IPS-NIHi7 (cell line): ENCODE results near the gene GPHN.
"Not testable (repeated sequence)": the region's sequence is repeated elsewhere in the genome, so short reads cannot be mapped to it uniquely, and the experiment has no call there.

Experiments used
- DNase-seq: peaks from one replicate; pipeline ENCODE4 v3.0.0; 2012; ENCODE audit warnings: mixed read lengths; ENCODE audit errors: extremely low spot score

Gene GPHN

DNA sequence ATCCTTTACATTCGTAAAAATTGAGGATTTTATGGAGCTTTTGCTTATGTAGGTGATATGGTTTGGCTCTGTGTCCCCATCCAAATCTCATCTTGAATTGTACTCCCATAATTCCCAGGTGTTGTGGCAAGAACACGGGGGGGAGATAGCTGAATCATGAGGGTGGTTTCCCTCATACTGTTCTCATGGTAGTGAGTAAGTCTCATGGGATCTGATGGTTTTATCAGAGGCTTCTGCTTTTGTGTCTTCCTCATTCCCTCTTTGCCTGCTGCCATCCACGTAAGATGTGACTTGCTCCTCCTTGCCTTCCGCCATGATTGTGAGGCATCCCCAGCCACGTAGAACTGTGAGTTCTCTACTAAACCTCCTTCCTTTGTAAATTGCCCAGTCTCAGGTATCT lies 5.1 kb upstream of the GPHN start:
- DNase-seq, result not testable (repeated sequence)

DNA sequence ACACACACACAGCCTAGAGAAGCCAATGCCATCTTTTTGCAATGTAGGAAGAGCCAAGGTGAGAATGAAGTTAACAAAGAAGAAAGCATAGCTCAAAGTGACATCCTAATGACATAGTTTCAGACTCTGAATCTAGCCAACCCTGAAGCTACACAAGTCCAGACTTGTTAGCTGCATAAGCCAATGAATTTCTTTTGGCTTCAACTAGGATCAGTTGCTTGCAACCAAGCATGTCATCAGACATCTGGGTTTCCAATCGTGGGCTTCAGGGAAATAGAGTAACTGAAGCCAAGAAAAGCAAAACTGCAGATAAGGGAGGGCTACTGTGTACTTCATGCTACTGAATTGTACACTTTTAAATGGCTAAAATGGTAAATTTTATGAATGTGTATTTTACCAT lies 4.4 kb upstream of the GPHN start:
- no peak for DNase-seq

DNA sequence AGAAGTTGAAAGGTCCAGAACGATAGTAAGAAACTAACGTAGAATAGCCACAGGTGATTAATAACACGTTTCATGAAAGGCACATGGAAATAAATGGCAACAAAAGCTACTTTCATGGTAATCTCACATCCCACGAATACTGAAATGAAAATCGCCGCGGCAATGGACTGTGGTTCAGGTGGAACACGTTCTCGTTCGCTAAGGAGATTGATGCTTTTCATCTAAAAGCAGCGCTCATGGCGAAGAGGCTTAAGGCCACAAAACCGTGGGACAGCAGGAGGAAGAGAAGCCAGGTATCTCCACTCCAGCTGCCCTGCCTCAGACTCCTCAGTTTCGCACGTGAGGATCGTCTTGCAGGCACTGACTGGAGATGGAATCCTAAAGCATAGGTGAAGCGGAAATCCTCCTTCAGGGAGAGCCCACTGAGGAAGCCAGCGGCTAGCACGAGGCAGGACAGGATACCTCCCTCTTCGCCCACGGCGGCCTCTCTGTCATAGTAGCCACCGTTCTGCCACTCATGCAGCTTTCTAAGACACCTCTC lies 696 bp upstream of the GPHN start:
- no peak for DNase-seq

DNA sequence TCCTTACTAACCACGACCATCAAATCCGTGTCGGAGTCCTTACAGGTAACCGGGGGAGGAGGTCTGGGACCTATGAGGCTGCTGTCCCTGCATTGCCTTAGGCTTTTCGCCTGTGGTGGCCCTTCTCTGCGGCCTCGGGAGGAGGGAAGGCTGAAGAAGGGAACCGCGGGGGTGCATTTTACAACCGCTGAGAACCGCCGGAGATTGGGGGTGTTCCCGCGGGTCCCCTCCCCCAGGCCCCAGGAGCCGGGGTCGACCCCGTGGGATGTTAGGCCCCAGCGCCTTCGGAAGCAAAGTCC lies 549 bp downstream of the GPHN start:
- DNase-seq, result no peak

DNA sequence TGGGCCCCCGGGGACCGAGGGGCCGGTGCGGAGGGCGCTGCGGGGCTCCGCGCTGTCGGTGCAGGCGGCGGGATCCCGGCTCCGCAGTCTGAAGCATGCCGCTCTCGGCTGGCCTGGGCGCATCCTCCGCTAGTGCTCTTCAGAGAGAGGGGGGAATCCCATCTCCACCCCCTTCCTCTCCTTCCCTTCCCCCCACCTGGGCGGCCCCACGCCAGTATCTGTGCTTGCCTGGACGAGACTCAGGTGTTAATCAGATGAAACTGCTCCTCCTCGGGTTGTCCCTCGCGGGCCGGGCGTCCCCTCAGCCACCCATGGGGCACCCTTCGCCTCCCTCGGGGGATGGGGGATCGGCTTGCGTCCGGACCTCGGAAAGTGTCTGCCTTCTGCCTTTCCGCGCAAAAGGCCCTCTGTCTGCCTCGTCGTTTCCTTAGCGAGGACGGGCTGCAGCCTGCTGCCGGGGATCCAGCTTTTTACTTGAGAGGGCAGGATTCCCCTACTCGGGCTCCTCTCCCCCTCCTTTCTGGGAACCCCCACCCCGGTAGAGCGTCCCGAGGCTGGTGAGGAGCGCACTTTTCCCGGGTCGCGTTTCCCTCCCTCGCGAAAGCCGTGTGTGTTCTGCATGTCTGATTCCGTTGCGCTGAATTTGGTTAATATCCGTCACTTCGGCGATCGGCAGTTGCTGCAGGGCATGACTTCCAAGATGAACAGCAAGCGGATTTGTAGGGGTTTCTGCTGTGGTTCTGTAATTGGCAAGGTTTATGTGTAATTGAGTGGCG lies 1.1 kb downstream of the GPHN start:
- DNase-seq, result peak; percentile 31

DNA sequence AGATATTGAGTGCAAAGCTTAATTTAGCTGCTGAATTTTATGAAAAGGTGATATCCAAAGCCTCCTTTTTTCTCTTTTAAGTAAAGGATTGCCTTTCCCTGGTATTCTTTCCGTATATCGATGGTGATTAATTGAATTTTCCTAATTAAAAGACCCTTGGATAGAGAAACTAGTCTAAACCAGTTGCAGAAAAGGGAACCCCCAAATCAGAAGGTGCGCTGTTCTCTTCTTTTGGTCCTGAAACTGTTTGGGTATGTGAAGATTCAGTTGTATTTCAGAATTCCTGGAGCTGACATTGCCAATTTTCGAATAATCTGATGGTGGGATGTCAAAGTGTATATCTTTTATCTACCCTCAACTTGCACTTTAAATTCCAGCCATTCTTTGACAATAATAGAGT lies 1.9 kb downstream of the GPHN start:
- no peak for DNase-seq

DNA sequence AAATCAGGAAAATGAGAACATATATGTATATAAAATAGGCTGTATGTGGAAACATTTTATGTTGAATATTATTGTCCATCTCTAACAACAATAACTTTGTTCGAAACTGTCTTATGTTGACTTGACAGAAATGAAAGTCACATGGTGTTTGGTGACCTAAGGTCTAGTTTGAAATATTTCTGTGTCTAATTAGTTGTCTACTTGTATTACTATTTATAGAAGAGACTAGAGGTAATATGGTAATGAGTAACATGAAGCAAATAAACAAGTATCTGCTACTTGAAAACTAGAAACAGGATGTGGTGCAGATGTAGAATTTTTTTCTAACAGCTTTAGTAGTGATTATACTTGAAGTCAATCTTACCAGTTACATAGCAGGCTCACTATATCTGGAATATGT lies 3.9 kb downstream of the GPHN start:
- DNase-seq, result no peak

DNA sequence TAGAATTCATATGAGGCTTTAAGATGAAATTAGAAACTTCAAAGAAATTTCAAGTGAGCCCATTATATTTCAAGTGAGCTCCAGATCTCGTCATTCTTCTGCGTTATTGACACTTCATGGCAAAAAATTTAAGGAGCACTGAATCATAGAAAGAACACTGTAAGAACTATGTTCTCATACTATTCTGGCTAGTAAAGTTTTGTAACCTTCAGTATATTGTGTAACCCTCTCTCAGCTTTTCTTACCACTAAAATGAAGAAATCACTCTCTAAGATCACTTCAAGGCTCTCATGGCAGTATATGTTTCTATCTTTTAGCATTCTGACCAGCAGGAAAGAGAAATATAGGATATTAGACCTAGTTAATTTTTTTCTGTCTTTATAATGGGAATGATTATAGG lies 6.3 kb downstream of the GPHN start:
- DNase-seq, result no peak

DNA sequence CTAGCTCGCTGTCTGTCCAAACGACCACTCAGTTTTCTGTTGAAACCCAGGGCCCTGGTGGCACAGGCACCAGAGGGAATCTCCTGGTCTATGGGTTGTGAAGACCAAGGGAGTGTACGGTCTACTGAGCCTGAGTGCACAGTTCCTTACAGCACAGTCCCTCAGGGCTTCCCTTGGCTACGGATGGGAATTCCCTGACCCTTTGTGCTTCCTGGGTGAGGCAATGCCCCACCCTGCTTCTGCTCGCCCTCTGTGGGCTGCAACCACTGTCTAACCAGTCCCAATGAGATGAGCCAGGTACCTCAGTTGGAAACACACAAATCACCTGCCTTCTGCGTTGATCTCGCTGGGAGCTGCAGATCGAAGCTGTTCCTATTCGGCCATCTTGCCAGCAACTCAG lies 22.6 kb downstream of the GPHN start:
- no peak for DNase-seq

DNA sequence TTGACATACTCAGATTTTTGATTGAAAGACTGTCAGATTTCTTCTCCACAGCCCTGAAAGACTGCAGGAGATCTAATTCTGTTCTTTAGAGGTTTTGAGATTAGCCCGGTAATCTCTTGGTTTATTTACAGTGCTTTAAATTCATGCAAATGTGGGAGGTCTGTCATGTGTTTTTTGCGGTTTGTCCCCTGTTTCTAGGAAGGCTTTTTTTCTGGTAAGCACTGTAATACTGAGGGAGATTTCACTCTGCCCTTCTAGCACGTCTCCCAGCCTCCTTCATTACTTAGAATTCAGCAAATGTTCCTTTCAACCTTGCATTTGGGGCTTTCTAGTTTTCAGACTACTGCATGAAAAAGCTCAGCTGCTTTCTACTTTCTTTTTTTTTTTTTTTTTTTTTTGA lies 31.1 kb downstream of the GPHN start:
- peak; percentile 8 for DNase-seq

DNA sequence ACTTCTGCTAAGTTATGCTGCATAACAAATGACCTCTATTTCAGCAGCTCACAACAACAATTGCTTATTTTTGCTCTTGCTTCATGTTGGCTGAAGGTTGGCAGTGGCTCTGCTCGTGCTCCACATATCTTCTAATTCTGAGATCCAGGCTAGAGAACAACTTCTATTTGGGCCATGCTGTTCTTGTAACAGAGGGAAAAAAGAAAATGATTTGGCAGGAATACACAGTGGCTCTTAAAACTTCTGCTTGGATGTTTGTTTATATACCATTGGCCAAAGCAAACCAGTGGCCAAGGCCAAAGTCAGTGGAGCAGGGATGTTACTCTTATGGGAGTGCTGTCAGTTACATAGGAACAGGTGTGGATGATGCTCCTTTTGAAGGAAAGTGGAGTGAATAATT lies 32.1 kb downstream of the GPHN start:
- DNase-seq, result no peak

DNA sequence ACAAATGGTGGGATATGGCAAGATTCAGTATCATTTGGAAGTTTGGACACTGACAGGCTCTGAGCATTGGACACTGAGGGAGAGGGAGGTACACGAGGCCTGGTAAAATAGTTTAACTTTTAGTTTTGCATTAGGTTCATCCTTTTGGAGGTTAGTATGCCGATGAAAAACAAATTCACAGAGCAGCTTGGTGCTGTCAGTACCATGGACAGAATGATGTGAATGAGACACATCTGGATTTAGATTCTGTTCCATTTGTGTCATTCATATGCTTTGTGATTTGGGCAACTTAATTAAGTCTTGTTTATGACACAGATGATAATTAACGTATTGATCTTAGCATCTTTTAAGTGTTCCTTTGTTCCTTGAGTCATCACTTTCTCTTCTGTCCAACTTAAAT lies 33.7 kb downstream of the GPHN start:
- DNase-seq, result no peak

DNA sequence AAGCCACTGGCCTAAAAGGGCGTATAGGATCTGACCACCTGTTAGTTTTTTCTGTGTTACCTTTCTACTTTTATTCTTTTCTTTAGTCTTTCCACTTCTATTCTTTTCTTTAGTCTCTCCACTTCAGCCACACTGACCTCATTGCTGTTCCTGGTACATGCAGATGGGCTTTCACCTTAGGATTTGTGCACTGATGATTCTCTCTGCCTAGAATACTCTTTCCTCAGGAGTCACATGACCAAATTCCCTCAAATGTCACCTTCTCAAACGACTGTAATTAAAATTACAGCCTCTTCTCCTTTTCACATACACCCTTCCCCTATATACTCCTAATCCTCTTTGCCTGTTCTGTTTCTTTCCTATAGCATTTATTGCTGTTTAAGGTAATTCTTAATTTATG lies 36.0 kb downstream of the GPHN start:
- no peak for DNase-seq

DNA sequence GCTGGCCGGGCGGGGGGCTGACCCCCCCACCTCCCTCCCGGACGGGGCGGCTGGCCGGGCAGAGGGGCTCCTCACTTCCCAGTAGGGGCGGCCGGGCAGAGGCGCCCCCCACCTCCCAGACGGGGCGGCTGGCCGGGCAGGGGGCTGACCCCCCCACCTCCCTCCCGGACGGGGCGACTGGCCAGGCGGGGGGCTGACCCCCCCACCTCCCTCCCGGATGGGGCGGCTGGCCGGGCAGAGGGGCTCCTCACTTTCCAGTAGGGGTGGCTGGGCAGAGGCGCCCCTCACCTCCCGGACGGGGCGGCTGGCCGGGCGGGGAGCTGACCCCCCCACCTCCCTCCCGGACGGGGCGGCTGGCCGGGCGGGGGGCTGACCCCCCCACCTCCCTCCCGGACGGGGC lies 37.2 kb downstream of the GPHN start:
- DNase-seq, result not testable (repeated sequence)

DNA sequence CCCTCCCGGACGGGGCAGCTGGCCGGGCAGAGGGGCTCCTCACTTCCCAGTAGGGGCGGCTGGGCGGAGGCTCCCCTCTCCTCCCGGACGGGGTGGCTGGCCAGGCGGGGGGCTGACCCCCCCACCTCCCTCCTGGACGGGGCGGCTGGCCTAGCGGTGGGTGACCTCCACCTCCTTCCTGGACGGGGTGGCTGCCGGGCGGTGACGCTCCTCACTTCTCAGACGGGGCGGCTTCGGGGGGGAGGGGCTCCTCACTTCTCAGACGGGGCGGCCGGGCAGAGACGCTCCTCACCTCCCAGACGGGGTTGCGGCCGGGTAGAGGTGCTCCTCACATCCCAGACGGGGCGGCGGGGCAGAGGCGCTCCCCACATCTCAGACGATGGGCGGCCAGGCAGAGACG lies 37.8 kb downstream of the GPHN start:
- not testable (repeated sequence) for DNase-seq

DNA sequence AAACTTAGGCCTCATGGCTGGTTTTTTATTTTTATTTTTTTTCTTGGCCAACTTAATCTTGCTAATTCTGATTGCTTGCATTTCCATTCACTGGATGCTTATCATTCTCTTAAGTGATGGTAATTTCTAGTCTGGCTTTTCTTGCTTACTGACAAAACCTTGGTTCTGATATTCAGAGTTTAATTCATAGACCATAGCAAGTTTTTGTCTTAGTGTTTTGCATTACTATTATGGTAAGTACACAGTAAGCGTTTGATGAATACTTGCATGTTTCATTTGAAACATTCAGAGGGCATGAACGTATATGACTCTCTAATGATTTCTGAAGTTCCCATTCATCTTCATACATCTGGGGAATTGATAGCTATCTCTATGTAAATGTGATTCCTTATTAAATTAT lies 55.8 kb downstream of the GPHN start:
- DNase-seq, result no peak

DNA sequence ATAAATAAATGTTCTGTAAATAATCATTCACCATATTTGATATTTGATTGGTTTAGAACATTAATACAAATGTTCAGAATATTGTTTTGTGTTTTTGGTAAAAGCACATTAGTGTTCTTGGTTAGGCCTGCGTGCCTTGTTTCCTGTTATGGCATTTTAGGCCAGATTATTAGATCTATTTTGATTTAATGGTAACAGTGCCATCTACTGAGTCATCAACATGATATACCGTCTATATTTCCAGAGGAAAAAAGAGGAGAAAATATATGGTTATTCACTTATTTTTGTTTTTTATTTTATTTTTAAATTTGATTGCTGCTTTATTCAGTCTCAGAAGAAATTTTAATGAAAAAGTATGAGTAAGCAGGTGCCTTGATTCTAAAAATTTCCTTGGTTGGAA lies 60.3 kb downstream of the GPHN start:
- no peak for DNase-seq

DNA sequence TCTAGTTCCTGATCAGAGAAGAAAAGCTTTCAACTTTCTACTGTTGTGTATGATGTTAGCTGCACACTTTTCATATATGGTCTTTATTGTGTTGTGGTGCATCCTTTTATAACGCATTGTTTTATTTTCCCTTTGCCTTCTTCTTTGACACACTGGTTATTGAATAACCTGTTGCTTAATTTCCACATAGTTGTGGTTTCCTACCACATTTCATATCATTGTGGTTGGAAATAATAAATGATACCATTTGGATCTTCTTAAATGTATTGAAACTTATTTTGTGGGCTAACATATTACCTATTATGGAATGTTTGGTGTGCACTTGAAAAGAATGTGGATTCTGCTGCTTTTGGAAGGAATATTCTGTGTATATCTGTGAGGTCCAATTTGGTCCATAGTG lies 64.9 kb downstream of the GPHN start:
- no peak for DNase-seq

DNA sequence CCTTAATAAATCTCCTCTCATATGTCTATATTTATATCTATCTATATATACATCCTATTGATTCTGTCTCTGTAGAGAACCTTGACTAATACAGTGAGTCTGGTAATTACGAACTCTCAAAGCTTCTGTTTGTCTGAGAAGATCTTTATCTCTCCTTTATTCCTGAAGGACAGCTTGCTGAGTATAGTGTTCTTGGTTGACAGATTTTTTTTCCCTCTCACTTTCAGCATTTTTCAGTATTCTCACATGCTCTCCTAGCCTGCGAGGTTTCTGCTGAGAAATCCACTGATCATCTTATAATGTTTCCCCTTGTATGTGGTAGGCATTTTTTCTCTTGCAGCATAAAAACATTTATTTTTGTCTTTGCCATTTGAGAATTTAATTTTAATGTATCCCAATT lies 67.1 kb downstream of the GPHN start:
- DNase-seq, result no peak

DNA sequence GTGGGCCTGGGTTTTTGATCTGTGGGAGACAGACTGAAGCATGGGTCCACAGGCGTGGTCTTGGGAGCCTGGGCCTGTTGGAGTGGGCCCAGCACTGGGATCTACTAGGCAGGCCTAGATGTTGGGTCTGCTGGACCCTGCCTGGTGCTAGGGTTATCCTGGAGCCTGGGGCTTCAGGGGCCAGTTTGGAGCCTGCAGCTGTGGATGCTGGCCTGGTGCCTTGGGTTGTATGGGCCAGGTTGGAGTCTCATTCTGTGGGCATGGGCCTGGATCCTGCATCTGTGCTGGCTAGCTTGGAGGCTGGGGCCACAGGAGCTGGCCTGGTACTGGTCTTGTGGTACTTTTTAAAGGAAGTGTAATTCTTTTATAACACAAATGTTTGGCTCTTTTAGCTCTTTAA lies 68.0 kb downstream of the GPHN start:
- no peak for DNase-seq

DNA sequence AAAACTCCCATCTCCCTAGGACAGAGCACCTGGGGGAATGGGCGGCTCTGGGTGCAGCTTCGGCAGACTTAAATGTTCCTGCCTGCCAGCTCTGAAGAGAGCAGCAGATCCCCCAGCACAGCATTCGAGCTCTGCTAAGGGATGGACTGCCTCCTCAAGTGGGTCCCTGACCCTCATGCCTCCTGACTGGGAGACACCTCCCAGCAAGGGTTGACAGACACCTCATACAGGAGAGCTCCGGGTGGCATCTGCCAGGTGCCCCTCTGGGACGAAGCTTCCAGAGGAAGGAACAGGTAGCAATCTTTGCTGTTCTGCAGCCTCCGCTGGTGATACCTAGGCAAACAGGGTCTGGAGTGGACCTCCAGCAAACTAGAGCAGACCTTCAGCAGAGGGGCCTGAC lies 79.8 kb downstream of the GPHN start:
- DNase-seq, result not testable (repeated sequence)

DNA sequence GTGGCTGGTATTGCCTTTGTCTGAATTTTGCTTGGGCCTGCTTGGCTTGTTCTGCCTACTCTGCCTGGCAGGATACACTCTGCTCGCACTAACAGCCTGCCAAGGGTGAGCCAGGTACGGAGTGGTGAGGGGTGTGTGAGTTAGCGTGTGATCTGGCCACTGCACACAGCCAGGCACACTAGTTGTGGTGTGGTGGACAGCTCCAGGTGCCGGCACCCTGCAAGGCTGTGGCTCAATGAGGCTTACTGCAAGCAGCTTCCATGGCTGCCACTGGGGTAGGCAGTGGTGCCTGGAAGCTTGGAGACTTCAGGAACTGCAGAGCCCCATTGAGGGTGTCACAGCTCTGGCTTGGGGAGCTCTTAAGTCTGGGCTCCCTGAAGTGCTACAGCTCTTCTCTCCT lies 87.4 kb downstream of the GPHN start:
- no peak for DNase-seq

DNA sequence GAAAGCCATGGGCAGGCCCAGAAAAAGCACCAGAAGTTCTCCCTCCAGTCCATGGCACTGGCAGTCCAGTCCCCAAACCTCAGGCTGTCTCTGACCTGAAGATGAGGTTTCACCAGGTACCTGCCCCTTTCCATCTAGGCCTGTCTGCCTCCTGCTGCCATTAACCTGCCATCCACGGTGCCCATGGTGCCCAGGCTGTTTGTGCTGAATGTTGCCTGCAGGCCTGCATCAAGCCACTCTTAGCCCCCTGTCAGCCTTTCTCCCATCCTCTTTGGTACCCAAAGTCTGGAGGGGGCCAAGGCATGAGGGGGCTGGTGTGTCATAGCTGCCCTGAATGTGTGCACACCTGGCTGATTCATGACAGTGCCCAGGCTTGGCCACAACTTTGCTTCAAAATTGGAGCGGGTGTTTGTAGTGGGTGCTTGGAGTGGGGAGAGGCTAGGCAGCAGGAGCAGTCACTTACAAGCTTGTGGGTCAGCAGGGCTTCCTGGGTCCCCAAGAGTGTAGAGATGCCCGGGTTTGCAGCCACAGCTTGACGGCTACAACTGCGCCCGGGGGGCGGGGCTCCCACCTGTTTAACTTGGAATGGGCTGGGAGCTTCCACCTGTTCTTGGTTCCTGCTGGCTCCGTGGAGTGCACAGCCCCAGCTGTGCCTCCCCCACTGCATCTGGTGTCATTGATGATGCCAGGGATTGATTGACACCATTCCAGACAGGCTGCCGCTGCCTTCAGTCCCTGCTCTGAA lies 88.5 kb downstream of the GPHN start:
- DNase-seq, result no peak

DNA sequence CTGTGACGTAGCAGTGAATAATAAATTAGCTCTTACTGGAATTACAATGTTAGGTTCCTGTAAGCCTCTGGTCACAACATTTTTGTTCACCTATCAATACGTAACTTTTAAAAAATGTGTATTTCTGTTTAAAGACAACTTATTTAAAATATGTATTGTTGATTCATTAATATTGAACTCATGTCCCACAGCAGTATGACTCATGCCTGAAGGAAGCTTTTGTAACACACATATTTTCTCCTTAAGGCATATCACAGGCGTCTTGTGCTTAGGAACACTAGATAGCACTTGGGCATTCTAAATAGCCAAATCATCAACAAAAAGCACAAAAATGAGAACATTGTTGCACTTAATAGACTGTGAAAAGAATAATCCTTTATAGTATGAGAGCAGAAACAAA lies 92.5 kb downstream of the GPHN start:
- DNase-seq, result no peak
